B cell (primary cell): ENCODE data around the gene DUSP7.

Source experiments
- EZH2 ChIP-seq: IDR thresholded peaks from 2 replicates; pipeline ENCODE4 v1.6.1; 2012; ENCODE audit warnings: borderline replicate concordance, low read depth, mild to moderate bottlenecking, moderate library complexity, low read length; ENCODE audit not compliant: insufficient read depth, poor library complexity, severe bottlenecking
- TF ChIP-seq, protein P1 (sequence below): fragments of 200-600 bp; IDR thresholded peaks from one replicate; pipeline ENCODE4 v1.8.0; 2022; ENCODE audit warnings: antibody characterized with exemption, mild to moderate bottlenecking

DNA sequence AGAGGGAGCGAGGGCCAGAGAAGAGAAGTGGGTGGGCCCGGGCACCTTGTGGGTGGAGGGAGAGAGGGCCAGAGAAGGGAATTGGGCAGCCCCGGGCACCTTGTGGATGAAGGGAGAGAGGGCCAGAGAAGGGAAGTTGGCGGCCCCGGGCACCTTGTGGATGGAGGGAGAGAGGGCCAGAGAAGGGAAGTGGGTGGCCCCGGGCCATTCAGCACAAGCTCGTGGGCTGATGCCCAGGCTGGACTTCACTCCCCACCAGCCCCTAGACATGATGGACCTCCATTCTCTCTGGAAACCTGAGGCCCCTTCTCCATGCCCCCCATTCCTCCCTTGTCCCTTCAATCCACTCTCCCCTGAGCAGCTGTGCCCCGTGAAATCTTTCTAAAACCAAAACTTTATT is 15.8 kb downstream of the DUSP7 start:
- TF ChIP-seq, protein P1, sequence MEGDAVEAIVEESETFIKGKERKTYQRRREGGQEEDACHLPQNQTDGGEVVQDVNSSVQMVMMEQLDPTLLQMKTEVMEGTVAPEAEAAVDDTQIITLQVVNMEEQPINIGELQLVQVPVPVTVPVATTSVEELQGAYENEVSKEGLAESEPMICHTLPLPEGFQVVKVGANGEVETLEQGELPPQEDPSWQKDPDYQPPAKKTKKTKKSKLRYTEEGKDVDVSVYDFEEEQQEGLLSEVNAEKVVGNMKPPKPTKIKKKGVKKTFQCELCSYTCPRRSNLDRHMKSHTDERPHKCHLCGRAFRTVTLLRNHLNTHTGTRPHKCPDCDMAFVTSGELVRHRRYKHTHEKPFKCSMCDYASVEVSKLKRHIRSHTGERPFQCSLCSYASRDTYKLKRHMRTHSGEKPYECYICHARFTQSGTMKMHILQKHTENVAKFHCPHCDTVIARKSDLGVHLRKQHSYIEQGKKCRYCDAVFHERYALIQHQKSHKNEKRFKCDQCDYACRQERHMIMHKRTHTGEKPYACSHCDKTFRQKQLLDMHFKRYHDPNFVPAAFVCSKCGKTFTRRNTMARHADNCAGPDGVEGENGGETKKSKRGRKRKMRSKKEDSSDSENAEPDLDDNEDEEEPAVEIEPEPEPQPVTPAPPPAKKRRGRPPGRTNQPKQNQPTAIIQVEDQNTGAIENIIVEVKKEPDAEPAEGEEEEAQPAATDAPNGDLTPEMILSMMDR = no peak
- TF ChIP-seq EZH2 = no peak
